Prostate gland (tissue), 2 donors: ENCODE data around the gene NEDD4L.

ENCODE experiments used
- POLR2A ChIP-seq: fragments of 450-650 bp; IDR thresholded peaks from one replicate; pipeline ENCODE4 v1.6.1; 2016; ENCODE audit warnings: antibody characterized with exemption, mild to moderate bottlenecking
- POLR2AphosphoS5 ChIP-seq: sonication (generic); formaldehyde crosslinking; IDR thresholded peaks from one replicate; pipeline ENCODE4 v1.6.1; 2017; ENCODE audit warnings: antibody characterized with exemption
- TF ChIP-seq, protein P1 (sequence below), 4 experiments: fragments of 200-600 bp in 2 of 4; fragments of 450-650 bp in 2 of 4; sonication (generic) in 2 of 4; IDR thresholded peaks; 1 replicate in 3 of 4; 2 replicates in 1 of 4; pipeline ENCODE4 v1.5.1; 2016 to 2019; ENCODE audit warnings: antibody characterized with exemption in 4 of 4, mild to moderate bottlenecking in 2 of 4, moderate library complexity in 2 of 4

DNA sequence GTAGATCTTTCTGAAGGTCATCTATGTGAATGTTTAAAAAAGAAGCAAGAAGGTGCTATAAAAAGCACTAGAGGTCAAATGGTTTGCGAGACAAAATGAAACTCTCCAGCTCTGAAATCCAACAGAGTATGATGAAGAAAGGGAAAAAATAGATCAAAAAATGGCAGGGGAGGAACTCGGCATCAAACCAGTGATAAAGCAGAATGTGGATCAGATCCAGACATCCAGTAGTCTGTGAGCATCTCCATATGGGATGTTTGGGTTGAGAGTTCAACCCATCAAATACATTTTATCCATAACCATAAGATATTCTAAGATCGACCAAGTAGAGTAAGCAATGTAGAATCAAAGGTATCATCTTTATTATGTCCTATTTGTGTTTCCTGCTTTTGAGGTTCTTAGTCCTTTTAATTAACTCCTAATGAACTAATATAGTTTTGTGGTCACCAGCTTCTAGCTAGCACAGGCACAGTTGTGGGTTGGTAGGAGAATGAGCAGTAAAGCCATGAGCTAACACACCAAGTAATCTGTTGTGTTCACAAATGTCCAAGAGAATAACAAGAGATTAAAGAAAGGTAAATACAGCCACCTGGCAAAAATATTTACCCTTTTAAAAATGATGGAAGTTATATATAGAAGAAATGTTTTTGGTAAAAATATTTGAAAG, 160.9 kb downstream of the NEDD4L start:
- TF ChIP-seq POLR2AphosphoS5 (no peak), POLR2A (no peak)
- TF ChIP-seq, protein P1, sequence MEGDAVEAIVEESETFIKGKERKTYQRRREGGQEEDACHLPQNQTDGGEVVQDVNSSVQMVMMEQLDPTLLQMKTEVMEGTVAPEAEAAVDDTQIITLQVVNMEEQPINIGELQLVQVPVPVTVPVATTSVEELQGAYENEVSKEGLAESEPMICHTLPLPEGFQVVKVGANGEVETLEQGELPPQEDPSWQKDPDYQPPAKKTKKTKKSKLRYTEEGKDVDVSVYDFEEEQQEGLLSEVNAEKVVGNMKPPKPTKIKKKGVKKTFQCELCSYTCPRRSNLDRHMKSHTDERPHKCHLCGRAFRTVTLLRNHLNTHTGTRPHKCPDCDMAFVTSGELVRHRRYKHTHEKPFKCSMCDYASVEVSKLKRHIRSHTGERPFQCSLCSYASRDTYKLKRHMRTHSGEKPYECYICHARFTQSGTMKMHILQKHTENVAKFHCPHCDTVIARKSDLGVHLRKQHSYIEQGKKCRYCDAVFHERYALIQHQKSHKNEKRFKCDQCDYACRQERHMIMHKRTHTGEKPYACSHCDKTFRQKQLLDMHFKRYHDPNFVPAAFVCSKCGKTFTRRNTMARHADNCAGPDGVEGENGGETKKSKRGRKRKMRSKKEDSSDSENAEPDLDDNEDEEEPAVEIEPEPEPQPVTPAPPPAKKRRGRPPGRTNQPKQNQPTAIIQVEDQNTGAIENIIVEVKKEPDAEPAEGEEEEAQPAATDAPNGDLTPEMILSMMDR (IDR thresholded peaks at IDR 0.05): no peak
